ENCODE results near the gene ARNT2.

Gene ARNT2

DNA sequence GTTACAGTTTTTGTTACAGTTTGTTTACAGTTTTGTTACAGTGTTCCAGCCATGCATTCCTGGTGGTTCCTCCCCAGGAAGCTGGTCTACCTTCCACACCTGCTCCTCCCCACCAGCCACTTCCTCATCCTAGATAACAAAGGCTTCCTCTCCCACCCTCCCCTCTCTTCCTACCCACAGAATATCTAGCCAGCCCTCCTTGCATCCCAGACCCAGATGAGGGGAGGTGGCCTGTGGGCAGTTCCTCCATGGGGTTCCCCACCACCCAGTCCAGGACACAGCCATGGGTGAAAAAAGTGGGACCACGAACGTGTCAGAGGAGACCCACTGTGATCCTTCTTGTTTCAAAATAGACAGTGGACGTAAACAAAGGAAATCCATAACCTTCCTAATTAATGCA is 168.2 kb downstream of the ARNT2 start:
- H3K27ac ChIP-seq (ENCODE audit: low read length): no peak overlapping the region
- H3F3A ChIP-seq (ENCODE audit: insufficient read depth, low read length): no peaks in the 10 kb centered on the region
- no peaks in the 10 kb centered on the region for H3K9me2 ChIP-seq (replicated peaks; ENCODE audit: insufficient read depth, low read length)
- H3K4me1 ChIP-seq (ENCODE audit: low read length): no peaks in the 10 kb centered on the region
- H4K20me1 ChIP-seq (ENCODE audit: insufficient read depth, low read length): no peaks in the 10 kb centered on the region
- TF ChIP-seq, protein P1, sequence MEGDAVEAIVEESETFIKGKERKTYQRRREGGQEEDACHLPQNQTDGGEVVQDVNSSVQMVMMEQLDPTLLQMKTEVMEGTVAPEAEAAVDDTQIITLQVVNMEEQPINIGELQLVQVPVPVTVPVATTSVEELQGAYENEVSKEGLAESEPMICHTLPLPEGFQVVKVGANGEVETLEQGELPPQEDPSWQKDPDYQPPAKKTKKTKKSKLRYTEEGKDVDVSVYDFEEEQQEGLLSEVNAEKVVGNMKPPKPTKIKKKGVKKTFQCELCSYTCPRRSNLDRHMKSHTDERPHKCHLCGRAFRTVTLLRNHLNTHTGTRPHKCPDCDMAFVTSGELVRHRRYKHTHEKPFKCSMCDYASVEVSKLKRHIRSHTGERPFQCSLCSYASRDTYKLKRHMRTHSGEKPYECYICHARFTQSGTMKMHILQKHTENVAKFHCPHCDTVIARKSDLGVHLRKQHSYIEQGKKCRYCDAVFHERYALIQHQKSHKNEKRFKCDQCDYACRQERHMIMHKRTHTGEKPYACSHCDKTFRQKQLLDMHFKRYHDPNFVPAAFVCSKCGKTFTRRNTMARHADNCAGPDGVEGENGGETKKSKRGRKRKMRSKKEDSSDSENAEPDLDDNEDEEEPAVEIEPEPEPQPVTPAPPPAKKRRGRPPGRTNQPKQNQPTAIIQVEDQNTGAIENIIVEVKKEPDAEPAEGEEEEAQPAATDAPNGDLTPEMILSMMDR (IDR thresholded peaks at IDR 0.05; ENCODE audit: low read length): no peak
- TF ChIP-seq EZH2 (optimal IDR thresholded peaks at IDR 0.05; ENCODE audit: low read depth, low read length): no peak
- TF ChIP-seq EZH2phosphoT487 (IDR thresholded peaks at IDR 0.05; ENCODE audit: low read length): no peak
- no peaks in the 10 kb centered on the region for H3K79me2 ChIP-seq (ENCODE audit: low read length)
- H3K9ac ChIP-seq (ENCODE audit: low read length): no peak overlapping the region
- no peaks in the 10 kb centered on the region for H3K9me3 ChIP-seq (replicated peaks; ENCODE audit: insufficient read depth, low read length)
- no peaks in the 10 kb centered on the region for H3K36me3 ChIP-seq (replicated peaks; ENCODE audit: insufficient read depth, low read length)
- no peak overlapping the region for H2AFZ ChIP-seq (ENCODE audit: low read length)
- no peak overlapping the region for H3K4me2 ChIP-seq (ENCODE audit: low read depth, low read length)
- no peaks in the 10 kb centered on the region for H3K27me3 ChIP-seq (replicated peaks; ENCODE audit: insufficient read depth, low read length)
- H3K4me3 ChIP-seq (ENCODE audit: low read length): no peak overlapping the region
- DNase-seq: no peak

DNA sequence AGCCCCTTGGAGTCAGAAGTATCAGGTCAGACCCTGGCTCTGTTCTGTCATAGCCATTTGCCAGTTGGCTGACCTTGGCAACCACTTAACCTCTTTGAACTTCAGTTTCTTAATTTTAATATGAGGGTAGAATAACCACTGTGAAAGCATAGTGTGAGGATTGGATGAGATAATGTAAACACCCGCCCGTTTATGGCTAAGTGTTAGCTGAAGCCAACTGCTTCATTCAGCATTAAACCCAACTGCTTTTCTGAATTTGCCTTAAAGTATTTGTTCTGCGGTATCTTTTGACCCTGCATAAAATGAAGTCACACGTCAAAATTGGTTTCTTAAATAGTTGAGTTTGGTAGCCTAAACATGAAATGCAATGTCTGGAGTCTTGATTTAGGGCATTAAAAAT is 169.4 kb downstream of the ARNT2 start:
- Histone ChIP-seq H3K27ac (ENCODE audit: low read length) (no peak overlapping the region), H3K9ac (ENCODE audit: low read length) (no peak overlapping the region), H3F3A (ENCODE audit: insufficient read depth, low read length) (no peaks in the 10 kb centered on the region), H3K4me1 (ENCODE audit: low read length) (no peaks in the 10 kb centered on the region), H2AFZ (ENCODE audit: low read length) (no peak overlapping the region), H3K9me3 (replicated peaks; ENCODE audit: insufficient read depth, low read length) (no peaks in the 10 kb centered on the region), H4K20me1 (ENCODE audit: insufficient read depth, low read length) (no peaks in the 10 kb centered on the region), H3K4me3 (ENCODE audit: low read length) (no peak overlapping the region), H3K27me3 (replicated peaks; ENCODE audit: insufficient read depth, low read length) (no peaks in the 10 kb centered on the region), H3K9me2 (replicated peaks; ENCODE audit: insufficient read depth, low read length) (no peaks in the 10 kb centered on the region), H3K79me2 (ENCODE audit: low read length) (no peaks in the 10 kb centered on the region), H3K36me3 (replicated peaks; ENCODE audit: insufficient read depth, low read length) (no peaks in the 10 kb centered on the region), H3K4me2 (ENCODE audit: low read depth, low read length) (no peak overlapping the region)
- no peak for DNase-seq
- no peak for TF ChIP-seq EZH2 (optimal IDR thresholded peaks at IDR 0.05; ENCODE audit: low read depth, low read length)
- TF ChIP-seq, protein P1 (IDR thresholded peaks at IDR 0.05; ENCODE audit: low read length): no peak
- TF ChIP-seq EZH2phosphoT487 (IDR thresholded peaks at IDR 0.05; ENCODE audit: low read length): no peak

DNA sequence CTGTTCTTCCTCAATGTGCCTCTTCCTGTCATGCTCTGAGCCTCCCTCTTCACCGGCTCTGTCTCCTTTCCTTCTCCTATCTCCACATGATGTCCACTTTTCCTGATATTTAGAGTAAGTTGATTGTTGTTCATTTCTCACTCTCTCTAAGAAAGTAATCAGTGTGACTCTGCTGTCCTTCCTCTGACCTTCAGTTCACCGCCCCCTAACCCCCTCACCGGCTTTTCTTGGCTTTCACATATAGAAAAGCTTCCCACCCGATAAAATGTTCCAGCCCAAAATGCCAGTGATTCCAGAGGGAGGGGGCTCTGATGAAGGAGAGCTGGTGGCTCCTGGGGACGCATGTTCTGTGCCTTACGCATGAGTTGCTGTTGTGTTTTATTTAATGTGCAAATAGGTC is 170.4 kb downstream of the ARNT2 start:
- no peaks in the 10 kb centered on the region for H3F3A ChIP-seq (ENCODE audit: insufficient read depth, low read length)
- H3K79me2 ChIP-seq (ENCODE audit: low read length): no peaks in the 10 kb centered on the region
- H2AFZ ChIP-seq (ENCODE audit: low read length): no peak overlapping the region
- no peaks in the 10 kb centered on the region for H3K27me3 ChIP-seq (replicated peaks; ENCODE audit: insufficient read depth, low read length)
- no peaks in the 10 kb centered on the region for H3K36me3 ChIP-seq (replicated peaks; ENCODE audit: insufficient read depth, low read length)
- H3K27ac ChIP-seq (ENCODE audit: low read length): no peak overlapping the region
- H3K4me2 ChIP-seq (ENCODE audit: low read depth, low read length): no peak overlapping the region
- H3K9ac ChIP-seq (ENCODE audit: low read length): no peak overlapping the region
- no peak for DNase-seq
- H4K20me1 ChIP-seq (ENCODE audit: insufficient read depth, low read length): no peaks in the 10 kb centered on the region
- H3K4me1 ChIP-seq (ENCODE audit: low read length): no peaks in the 10 kb centered on the region
- H3K4me3 ChIP-seq (ENCODE audit: low read length): no peak overlapping the region
- TF ChIP-seq EZH2 (optimal IDR thresholded peaks at IDR 0.05; ENCODE audit: low read depth, low read length): no peak
- no peak for TF ChIP-seq EZH2phosphoT487 (IDR thresholded peaks at IDR 0.05; ENCODE audit: low read length)
- TF ChIP-seq, protein P1 (IDR thresholded peaks at IDR 0.05; ENCODE audit: low read length): no peak
- no peaks in the 10 kb centered on the region for H3K9me2 ChIP-seq (replicated peaks; ENCODE audit: insufficient read depth, low read length)
- H3K9me3 ChIP-seq (replicated peaks; ENCODE audit: insufficient read depth, low read length): no peaks in the 10 kb centered on the region
